PFSK-1 (cell line): ENCODE data around the gene KIF5A.

Experiments
- FOXP2 ChIP-seq: optimal IDR thresholded peaks from 2 replicates; pipeline ENCODE3; 2011; ENCODE audit warnings: borderline replicate concordance, control low read depth, inconsistent platforms; ENCODE audit not compliant: insufficient read depth; ENCODE audit errors: extremely low read length, extremely low read depth
- POLR2AphosphoS5 ChIP-seq: IDR thresholded peaks from 2 replicates; pipeline ENCODE4 v1.6.1; 2012; ENCODE audit warnings: low read depth, mild to moderate bottlenecking, control low read depth, low read length, moderate library complexity
- SIN3A ChIP-seq: IDR thresholded peaks from 2 replicates; pipeline ENCODE4 v1.6.1; 2012; ENCODE audit warnings: mild to moderate bottlenecking, low read length, moderate library complexity, borderline replicate concordance; ENCODE audit not compliant: insufficient read depth
- TAF1 ChIP-seq: IDR thresholded peaks from 2 replicates; pipeline ENCODE4 v1.6.1; 2012; ENCODE audit warnings: low read length, control low read depth, borderline replicate concordance; ENCODE audit not compliant: insufficient read depth
- TF ChIP-seq, protein P1 (sequence below), 2 experiments: IDR thresholded peaks; 2 replicates each; pipeline versions ENCODE4 v1.6.1 to v1.8.0; 2011 to 2012; ENCODE audit warnings: low read depth in 2 of 2, low read length in 2 of 2, control low read depth in 1 of 2, inconsistent platforms in 1 of 2, mild to moderate bottlenecking in 1 of 2, moderate library complexity in 1 of 2; ENCODE audit not compliant: insufficient read depth in 1 of 2

The KIF5A gene

GRCh38 chr12:57522011-57522886 lies 27.6 kb upstream of the KIF5A start, which contains the start of gene MBD6:
MBD6 (plus strand) TSS chr12:57522824; CDS start chr12:57524304, 1,480 bp downstream.
- TF ChIP-seq POLR2AphosphoS5 (peak; percentile 50; the same call in 1 of the 2 replicates), SIN3A (no peak; the same call in 1 of the 2 replicates)

GRCh38 chr12:57522887-57523705 lies 26.7 kb upstream of the KIF5A start:
- no peak for TF ChIP-seq SIN3A
- TF ChIP-seq FOXP2: no peak
- TF ChIP-seq POLR2AphosphoS5: peak; percentile 45; the same call in 1 of the 2 replicates

DNA sequence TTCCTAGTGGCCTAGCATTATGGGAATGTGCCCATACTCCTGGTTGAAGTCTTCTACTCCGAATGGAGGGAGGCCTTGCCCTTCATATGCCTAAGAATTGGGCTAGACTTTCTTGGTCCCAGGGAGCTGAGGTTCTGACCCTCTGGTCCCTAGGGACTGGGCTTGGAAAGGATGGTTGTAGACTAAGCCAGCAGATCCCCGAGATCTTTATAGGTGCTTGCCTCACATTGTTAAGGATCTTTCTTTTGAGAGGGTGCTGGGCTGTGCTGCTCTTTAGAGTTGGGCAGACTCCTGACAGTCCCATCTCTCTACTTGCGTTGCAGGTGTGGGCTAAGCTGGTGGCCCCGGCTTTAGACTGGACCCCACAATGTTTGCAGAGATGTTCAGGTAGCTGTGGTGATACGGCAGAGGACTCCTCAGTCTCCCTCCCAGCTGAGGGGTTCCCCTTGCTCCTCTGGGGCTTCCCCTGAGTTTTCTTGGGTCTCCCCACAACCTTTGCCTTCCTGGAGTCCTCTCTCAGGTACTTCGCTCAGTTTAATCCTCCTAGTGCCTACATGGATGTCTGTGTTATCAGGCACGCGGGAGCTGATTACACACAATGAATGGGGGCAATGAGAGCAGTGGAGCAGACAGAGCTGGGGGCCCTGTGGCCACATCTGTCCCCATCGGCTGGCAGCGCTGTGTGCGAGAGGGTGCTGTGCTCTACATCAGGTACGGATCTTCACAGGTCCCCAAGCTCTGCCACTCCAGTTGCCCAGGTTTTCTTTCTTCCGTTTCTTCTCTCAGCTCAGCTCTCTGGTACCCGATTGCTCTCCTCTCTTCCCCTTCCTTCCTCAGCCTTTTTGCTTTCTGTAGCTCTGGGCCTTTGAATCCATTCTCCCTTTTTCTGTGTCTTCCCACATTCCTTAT lies 25.9 kb upstream of the KIF5A start:
- TF ChIP-seq POLR2AphosphoS5: 0 out of 2 replicates have a peak, but pooled peaks have one; percentile 14
- no peak for TF ChIP-seq FOXP2
- no peak for TF ChIP-seq TAF1

- TF ChIP-seq SIN3A (no peak), TAF1 (no peak), POLR2AphosphoS5 (no peak), FOXP2 (no peak)
- TF ChIP-seq, protein P1, sequence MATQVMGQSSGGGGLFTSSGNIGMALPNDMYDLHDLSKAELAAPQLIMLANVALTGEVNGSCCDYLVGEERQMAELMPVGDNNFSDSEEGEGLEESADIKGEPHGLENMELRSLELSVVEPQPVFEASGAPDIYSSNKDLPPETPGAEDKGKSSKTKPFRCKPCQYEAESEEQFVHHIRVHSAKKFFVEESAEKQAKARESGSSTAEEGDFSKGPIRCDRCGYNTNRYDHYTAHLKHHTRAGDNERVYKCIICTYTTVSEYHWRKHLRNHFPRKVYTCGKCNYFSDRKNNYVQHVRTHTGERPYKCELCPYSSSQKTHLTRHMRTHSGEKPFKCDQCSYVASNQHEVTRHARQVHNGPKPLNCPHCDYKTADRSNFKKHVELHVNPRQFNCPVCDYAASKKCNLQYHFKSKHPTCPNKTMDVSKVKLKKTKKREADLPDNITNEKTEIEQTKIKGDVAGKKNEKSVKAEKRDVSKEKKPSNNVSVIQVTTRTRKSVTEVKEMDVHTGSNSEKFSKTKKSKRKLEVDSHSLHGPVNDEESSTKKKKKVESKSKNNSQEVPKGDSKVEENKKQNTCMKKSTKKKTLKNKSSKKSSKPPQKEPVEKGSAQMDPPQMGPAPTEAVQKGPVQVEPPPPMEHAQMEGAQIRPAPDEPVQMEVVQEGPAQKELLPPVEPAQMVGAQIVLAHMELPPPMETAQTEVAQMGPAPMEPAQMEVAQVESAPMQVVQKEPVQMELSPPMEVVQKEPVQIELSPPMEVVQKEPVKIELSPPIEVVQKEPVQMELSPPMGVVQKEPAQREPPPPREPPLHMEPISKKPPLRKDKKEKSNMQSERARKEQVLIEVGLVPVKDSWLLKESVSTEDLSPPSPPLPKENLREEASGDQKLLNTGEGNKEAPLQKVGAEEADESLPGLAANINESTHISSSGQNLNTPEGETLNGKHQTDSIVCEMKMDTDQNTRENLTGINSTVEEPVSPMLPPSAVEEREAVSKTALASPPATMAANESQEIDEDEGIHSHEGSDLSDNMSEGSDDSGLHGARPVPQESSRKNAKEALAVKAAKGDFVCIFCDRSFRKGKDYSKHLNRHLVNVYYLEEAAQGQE (IDR thresholded peaks at IDR 0.05; ENCODE audit: insufficient read depth in 1 of 2, low read depth in 2 of 2, low read length in 2 of 2): no peak
Measured at GRCh38 chr12:57524814-57525614, 24.8 kb upstream of the KIF5A start.

GRCh38 chr12:57525615-57526383 lies 24.0 kb upstream of the KIF5A start:
- TF ChIP-seq, protein P1 (IDR thresholded peaks at IDR 0.05; ENCODE audit: insufficient read depth in 1 of 2, low read depth in 2 of 2, low read length in 2 of 2): no peak
- TF ChIP-seq SIN3A (no peak), FOXP2 (no peak), TAF1 (no peak), POLR2AphosphoS5 (no peak)
